ENCODE results near the gene NELFA.

GRCh38 chr4:1985780-1986577 is 22.8 kb downstream of the NELFA start:
- TF ChIP-seq CTCF (IDR thresholded peaks at IDR 0.05; ENCODE audit: insufficient read depth, low read length, poor library complexity, severe bottlenecking) (no peak), EZH2phosphoT487 (conservative IDR thresholded peaks at IDR 0.05; ENCODE audit: low read length) (no peak)

Measured in SU-DHL-6 (cell line).